ENCODE data around the gene EPB41L2. TPM values are rescaled to one million over a fixed set of nuclear protein-coding genes. Genes with fewer than 3 reads are reported as not detected.

EPB41L2 gene
- total RNA-seq, 1 donor from 2014 or later = 136 TPM

GRCh38 chr6:130863415-130864230 is 199.4 kb downstream of the EPB41L2 start:
- Histone ChIP-seq H3K4me2 (ENCODE audit: low read length) (no peak overlapping the region), H4K20me1 (ENCODE audit: insufficient read depth, low read length) (no peaks in the 10 kb centered on the region), H3K9ac (ENCODE audit: low read length) (no peak overlapping the region), H3K27ac (ENCODE audit: low read depth, low read length) (no peak overlapping the region), H3K4me3 (ENCODE audit: insufficient read depth, low read depth, low read length) (no peak overlapping the region), H3K27me3 (ENCODE audit: insufficient read depth, low read length) (no peaks in the 10 kb centered on the region), H3K4me1 (ENCODE audit: insufficient read depth, low read length) (no peaks in the 10 kb centered on the region), H2AFZ (ENCODE audit: low read depth, low read length) (no peak overlapping the region), H3K9me3 (ENCODE audit: insufficient read depth, low read depth, low read length) (no peaks in the 10 kb centered on the region), H3K79me2 (ENCODE audit: insufficient read depth, low read length) (no peaks in the 10 kb centered on the region), H3K36me3 (ENCODE audit: insufficient read depth, low read length) (no peaks in the 10 kb centered on the region)
- H3K36me3 Mint-ChIP-seq (ENCODE audit: low read depth, unreplicated experiment) = no peaks in the 10 kb centered on the region
- H3K27me3 Mint-ChIP-seq (ENCODE audit: low read depth, unreplicated experiment) = no peaks in the 10 kb centered on the region
- peaks cover 3% of the 10 kb centered on the region for H3K9me3 Mint-ChIP-seq (ENCODE audit: unreplicated experiment)
- TF ChIP-seq EZH2 (IDR thresholded peaks at IDR 0.05; ENCODE audit: insufficient read depth, low read length) = no peak
- no peak for TF ChIP-seq CTCF (IDR thresholded peaks at IDR 0.05; ENCODE audit: insufficient read depth, low read depth, low read length)
- DNase-seq (ENCODE audit: low read depth) (no peak), FAIRE-seq (no peak)
- H3K4me1 Mint-ChIP-seq (ENCODE audit: low read depth, unreplicated experiment) = no peaks in the 10 kb centered on the region
- H3K4me3 Mint-ChIP-seq (ENCODE audit: unreplicated experiment) = no peak overlapping the region
- no peak overlapping the region for H3K27ac Mint-ChIP-seq (ENCODE audit: unreplicated experiment)

GRCh38 chr6:130862370-130862769 is 200.7 kb downstream of the EPB41L2 start:
- Histone ChIP-seq H3K27me3 (ENCODE audit: insufficient read depth, low read length) (no peaks in the 10 kb centered on the region), H3K9ac (ENCODE audit: low read length) (no peak overlapping the region), H3K27ac (ENCODE audit: low read depth, low read length) (no peak overlapping the region), H3K79me2 (ENCODE audit: insufficient read depth, low read length) (no peaks in the 10 kb centered on the region), H3K4me1 (ENCODE audit: insufficient read depth, low read length) (no peaks in the 10 kb centered on the region), H3K9me3 (ENCODE audit: insufficient read depth, low read depth, low read length) (no peaks in the 10 kb centered on the region), H3K36me3 (ENCODE audit: insufficient read depth, low read length) (no peaks in the 10 kb centered on the region), H3K4me2 (ENCODE audit: low read length) (no peak overlapping the region), H4K20me1 (ENCODE audit: insufficient read depth, low read length) (no peaks in the 10 kb centered on the region), H2AFZ (ENCODE audit: low read depth, low read length) (no peak overlapping the region), H3K4me3 (ENCODE audit: insufficient read depth, low read depth, low read length) (no peak overlapping the region)
- DNase-seq (ENCODE audit: low read depth) (no peak), FAIRE-seq (no peak)
- H3K36me3 Mint-ChIP-seq (ENCODE audit: low read depth, unreplicated experiment) = no peaks in the 10 kb centered on the region
- H3K4me3 Mint-ChIP-seq (ENCODE audit: unreplicated experiment) = no peak overlapping the region
- no peak overlapping the region for H3K27ac Mint-ChIP-seq (ENCODE audit: unreplicated experiment)
- peaks cover 9% of the 10 kb centered on the region for H3K4me1 Mint-ChIP-seq (ENCODE audit: low read depth, unreplicated experiment)
- H3K9me3 Mint-ChIP-seq (ENCODE audit: unreplicated experiment) = peaks cover 3% of the 10 kb centered on the region
- H3K27me3 Mint-ChIP-seq (ENCODE audit: low read depth, unreplicated experiment) = no peaks in the 10 kb centered on the region
- TF ChIP-seq EZH2 (IDR thresholded peaks at IDR 0.05; ENCODE audit: insufficient read depth, low read length) (no peak), CTCF (IDR thresholded peaks at IDR 0.05; ENCODE audit: insufficient read depth, low read depth, low read length) (no peak)
